HG03280 (cell line): ENCODE results near the gene CORO6.
"Not testable (repeated sequence)": the region's sequence is repeated elsewhere in the genome, so short reads cannot be mapped to it uniquely, and the experiment has no call there.

ENCODE experiments used
- ATAC-seq: cut with Tn5 transposase; IDR thresholded peaks from one replicate; pipeline ENCODE4 v1.9.1; 2021; ENCODE audit warnings: mild to moderate bottlenecking, moderate library complexity; ENCODE audit not compliant: unreplicated experiment

Gene CORO6

GRCh38 chr17:29622337-29623282 lies at the start of gene CORO6:
Gene CORO6, minus strand, starts transcription at chr17:29622912. Its CDS starts 1,491 bp downstream, at chr17:29621421.
- peak; percentile 49 for ATAC-seq

DNA sequence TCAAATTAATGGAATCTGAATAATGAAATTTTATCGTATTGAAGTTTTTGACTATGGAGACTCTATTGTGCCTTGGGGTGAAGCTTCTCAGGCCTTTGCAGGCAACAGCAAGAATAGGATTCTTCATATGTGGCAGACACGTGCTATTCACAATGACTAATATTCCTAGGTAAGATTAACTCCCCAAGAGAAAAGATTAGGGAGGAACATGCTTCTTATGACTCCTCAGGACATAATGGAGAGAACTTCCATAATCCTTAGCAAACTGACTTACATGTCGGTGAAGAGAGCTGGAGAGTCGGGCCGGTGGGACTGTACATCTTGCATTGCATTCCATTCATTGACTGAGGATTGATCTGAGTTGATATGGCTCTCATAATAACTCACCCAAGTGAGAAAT lies 48.9 kb upstream of the CORO6 start:
- ATAC-seq: no peak

DNA sequence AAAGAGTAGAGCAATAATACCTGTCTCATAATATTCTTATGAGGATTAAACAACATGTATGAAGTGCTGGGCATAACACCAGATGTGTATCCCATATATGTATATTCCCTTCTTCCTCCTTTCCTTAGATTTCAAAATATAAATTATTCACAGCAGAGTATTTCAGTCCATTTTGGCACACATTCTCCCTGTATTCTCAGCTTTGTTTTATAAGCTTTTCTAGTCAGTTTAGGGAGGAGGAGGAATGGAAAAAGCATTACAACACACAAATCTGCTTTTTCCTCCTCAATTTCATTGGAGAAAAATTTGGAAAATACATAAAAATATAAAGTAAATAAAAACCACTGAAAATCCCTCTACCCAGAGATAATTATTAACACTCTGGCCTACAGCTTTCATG lies 46.6 kb upstream of the CORO6 start:
- no peak for ATAC-seq

DNA sequence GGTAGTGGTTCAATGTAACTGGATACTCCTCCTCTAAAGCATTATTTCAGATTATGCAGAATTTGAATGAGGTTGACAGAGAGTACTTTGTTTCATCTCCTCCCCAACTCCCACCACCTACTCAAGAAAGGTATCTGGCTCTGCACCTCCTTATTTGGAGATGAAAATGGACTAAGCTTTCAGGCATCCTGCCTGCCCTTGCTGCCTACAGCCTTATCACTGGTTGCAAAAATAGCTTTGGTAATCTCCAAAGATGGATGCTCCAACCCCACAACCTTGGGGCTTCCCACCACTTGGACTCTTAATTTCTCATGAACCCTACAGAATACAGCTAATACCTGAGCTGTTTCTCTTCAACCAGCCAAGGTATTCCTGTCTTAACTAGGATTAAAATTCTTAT lies 45.3 kb upstream of the CORO6 start:
- ATAC-seq: no peak

DNA sequence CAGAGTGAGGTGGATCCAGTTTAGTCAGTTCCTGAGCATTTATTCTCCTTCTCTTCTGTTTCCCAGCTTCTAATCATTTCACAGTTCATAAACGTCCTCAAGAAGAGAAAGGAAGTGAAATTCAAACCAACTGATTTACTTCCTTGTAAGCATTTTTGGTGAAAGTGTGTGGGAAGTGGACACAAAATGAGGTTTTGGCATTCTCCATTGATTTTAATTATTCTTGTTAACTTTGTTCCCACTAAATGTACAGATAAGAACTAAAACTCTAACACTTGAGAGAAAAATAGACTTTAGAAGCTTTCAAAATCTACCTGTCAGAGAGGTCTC lies 42.7 kb upstream of the CORO6 start:
- ATAC-seq: no peak

GRCh38 chr17:29664743-29665480 lies 42.2 kb upstream of the CORO6 start:
- ATAC-seq: no peak

DNA sequence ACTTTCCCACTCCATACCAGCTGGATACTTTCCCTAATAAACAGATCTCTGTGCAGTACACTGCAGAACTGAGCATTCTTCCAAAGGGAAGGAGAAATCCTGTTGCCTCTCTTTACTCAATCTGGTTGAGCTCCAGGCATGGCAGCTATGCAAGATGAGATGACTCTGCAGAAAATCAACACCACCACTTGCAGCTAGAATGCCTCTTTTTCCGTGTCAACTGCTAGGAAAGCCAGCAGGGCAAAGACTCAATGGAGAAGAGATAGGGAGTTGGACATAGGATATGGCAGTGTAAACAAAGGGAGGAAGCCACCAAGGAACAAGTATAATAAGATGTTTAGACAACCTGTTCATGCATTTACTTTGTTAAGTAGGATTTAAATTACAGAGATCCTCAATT lies 40.4 kb upstream of the CORO6 start:
- no peak for ATAC-seq

DNA sequence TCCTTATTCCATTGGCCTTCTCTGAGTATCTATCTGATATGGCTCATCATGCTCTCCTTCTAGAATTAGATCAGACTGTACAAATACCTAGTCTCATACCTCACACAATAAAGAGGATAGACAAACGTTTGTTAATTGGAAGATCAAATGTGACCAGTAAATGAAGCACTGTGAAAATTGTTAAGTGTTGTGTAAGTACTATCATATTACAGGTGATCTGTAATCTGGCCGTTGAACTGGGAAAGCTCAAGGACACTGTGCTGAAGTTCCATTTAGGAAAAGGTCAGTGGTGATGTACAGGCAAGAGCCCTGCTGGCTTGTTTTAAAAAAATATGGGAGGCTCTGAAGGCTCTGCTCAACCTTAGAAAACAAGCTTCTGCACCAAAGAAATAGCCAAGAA lies 38.5 kb upstream of the CORO6 start:
- ATAC-seq: no peak

DNA sequence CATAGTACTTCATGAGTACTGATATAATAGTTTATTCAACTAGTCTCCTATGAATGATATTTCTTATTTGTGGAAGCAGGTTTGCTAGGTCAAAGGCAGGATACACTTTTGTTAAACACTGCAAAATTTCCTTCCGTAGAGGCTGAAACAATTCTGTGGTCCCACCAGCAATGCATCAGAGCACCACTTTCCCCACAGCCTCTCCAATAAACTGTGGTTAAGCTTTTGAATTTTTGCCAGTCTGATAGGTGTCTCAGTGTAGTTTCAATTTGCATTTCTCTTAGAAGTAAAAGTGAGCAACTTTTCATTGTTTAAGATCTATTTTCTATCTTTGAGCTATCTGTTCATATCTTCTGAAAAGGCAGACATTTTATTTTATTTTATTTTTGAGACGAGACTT lies 36.4 kb upstream of the CORO6 start:
- no peak for ATAC-seq

- no peak for ATAC-seq
These were observed 32.6 kb upstream of the CORO6 start for GRCh38 chr17:29655323-29655722.

- ATAC-seq: no peak
These were observed 31.4 kb upstream of the CORO6 start for GRCh38 chr17:29653995-29654714.

DNA sequence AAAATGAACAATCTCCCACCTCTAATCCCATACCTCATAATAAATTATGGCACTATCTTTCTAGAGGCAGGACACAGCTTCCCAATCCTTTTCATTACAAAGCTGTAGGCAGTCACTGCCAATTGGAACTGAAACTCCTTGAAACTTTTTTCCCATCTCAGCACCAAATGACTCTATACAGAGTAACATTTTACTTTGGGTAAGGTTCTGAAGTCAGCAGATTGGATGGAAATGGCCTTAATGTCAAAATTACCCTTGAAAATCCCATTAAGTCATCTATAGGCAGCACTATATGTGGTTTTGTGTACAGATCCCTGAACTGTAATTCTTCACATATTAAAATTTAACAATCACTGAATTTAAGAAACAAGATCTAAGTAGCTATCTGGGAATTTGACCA lies 30.3 kb upstream of the CORO6 start:
- no peak for ATAC-seq

DNA sequence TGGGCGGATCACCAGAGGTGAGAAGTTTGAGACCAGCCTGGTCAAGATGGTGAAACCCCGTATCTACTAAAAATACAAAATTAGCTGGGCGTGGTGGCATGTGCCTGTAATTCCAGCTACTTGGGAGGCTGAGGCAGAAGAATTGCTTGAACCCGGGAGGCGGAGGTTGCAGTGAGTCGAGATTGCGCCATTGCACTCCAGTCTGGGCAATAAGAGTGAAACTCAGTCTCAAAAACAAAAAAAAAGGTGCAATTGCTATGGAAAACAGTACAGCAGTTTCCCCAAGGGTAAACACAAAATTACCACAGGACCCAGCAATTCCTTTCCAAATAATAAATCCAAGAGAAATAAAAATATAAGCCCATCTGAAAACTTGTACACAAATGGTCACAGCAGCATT lies 29.2 kb upstream of the CORO6 start:
- not testable (repeated sequence) for ATAC-seq

DNA sequence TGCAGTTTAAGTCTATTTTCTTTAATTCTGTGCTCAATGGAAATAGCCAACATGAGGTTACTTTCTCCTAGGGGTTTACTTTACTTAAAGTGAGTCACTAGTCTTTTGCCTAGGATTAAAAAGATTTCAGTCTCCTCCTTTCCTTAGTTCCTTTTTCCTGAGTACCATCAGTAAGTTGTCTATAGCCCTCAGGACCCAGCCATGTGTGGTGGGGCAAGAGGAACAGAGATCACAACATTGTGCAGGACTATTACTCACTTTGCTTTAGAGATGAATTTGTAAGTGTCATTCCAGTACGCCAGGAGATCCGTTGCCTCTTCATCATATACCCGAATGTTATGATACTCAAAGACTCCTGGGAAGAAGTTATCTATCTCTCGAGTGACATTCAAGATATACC lies 27.7 kb upstream of the CORO6 start:
- no peak for ATAC-seq

DNA sequence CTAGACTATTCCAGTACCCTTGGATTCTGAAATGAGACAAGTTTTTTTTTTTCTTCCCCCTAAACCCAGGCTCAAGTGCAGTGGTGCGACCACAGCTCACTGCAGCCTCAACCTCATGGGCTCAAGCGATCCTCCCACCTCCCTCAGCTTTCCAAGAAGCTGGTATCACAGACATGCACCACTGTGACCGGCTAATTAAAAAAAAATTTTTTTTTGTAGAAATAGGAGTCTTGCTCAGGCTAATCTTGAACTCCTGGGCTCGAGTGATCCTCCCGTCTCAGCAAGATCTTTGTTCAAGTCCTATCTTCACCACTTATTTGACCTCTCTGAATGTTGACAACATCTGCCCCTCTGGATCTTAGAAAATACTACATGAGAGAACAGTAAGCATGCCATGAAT lies 26.6 kb upstream of the CORO6 start:
- ATAC-seq: no peak

DNA sequence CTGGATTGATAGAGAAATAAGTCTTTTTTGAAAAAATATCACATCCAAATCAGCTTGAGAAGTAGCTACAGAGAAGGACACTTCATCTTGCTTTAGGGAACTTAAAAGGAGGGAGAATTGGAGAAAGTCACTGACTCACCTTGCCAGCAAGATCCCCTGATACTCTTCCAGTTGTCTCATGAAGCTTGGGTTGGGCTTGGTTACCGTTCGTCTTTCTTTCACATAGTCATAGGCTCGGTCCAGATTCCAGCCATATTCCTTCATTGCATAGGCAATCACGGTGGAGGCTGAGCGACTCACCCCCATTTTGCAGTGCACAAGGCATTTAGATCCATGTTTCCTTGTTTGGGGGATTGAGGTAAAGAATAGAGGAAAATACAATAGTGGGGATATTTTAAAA lies 25.3 kb upstream of the CORO6 start:
- ATAC-seq: no peak

GRCh38 chr17:29645515-29646051 lies 22.9 kb upstream of the CORO6 start:
- ATAC-seq: no peak

DNA sequence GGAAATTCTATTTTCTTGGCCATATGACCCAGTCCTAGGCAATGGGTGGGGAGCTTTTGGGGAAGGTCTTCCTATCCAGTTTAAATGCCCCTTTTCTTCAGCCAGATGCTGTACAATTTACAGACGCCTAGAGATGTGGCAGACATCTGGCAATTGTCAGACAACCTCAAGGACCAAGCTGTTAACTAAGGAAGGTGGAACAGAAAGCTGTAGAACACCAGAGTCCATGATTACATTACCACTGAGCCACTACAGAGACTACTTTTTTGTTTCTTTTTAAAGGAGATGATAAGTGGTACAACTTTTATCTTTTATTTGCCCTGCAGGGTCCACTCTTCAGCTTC lies 21.1 kb upstream of the CORO6 start:
- ATAC-seq: no peak

GRCh38 chr17:29642171-29642611 lies 19.5 kb upstream of the CORO6 start:
- ATAC-seq: no peak

- no peak for ATAC-seq
These were observed 18.4 kb upstream of the CORO6 start for GRCh38 chr17:29640981-29641642.

- ATAC-seq: no peak
These were observed 17.7 kb upstream of the CORO6 start for GRCh38 chr17:29640413-29640812.
